ENCODE data around the gene TBX1. TPM values are rescaled to one million over a fixed set of nuclear protein-coding genes. Genes with fewer than 3 reads are reported as not detected.

TBX1 gene
- total and polyA plus RNA-seq, 2 of the 13 experiments (the other 11 are each of a cell fraction or from before 2014, with no cell fraction given): not detected

GRCh38 chr22:19720999-19721329 lies 39.6 kb upstream of the TBX1 start:
- ChIA-PET CTCF (ENCODE audit: low intra/inter-chr PET ratio, low total read pairs) (no interaction called here), POLR2A (no interaction called here)
- Histone ChIP-seq H3K4me1 (ENCODE audit: insufficient read depth, low read length) (peaks cover 37% of the 10 kb centered on the region), H3K36me3 (replicated peaks in 1 of 2; ENCODE audit: control insufficient read depth in 1 of 2, insufficient read depth in 2 of 2, low read length in 2 of 2) (no peaks in the 10 kb centered on the region), H3K4me3 (replicated peaks in 1 of 3; ENCODE audit: insufficient read depth in 1 of 3, low read depth in 2 of 3, low read length in 3 of 3) (no peak overlapping the region), H3K27ac (ENCODE audit: extremely low read length, insufficient read depth, low read length) (no peak overlapping the region), H3K79me2 (ENCODE audit: insufficient read depth, low read length) (no peaks in the 10 kb centered on the region), H3K27me3 (ENCODE audit: control insufficient read depth in 1 of 2, insufficient read depth in 2 of 2, low read length in 2 of 2) (peaks cover 22 to 85% of the 10 kb centered on the region in 2 experiments), H3K4me2 (ENCODE audit: low read depth, low read length) (no peak overlapping the region), H3K9ac (ENCODE audit: insufficient read depth, low read depth, low read length) (no peak overlapping the region), H4K20me1 (ENCODE audit: insufficient read depth, low read length) (peaks cover 8% of the 10 kb centered on the region; the same call in 1 of the 2 replicates), H3K9me3 (ENCODE audit: low read length) (no peaks in the 10 kb centered on the region), H2AFZ (ENCODE audit: low read length) (no peak overlapping the region)
- FAIRE-seq: no peak
- no TSS peak for BruUV-seq (replicated peaks)
- WGBS (ENCODE audit: low lambda C conversion rate): 83% methylated on average over 1 of the region's 2 CpGs
- DNase-seq (ENCODE audit: low spot score): no peak
- intact Hi-C loops (cut with micrococcal nuclease; ENCODE audit: unreplicated experiment): no loop called here
- in situ Hi-C loops (cut with HindIII; ENCODE audit: extremely low pct_ligation_motif_present, low pct_unique_long_range_greater_than_20kb): loop anchor here (5.0 kb wide), 1 partner anchor 44 kb away; no protein-coding TSS in a partner anchor
- no peak for ATAC-seq
- no peak for TF ChIP-seq GATAD2A (CRISPR knock-in tag; IDR thresholded peaks at IDR 0.05)
- no peak for TF ChIP-seq ZNF24 (IDR thresholded peaks at IDR 0.05)
- TF ChIP-seq AGO1 (IDR thresholded peaks at IDR 0.05; ENCODE audit: low read depth, low read length, poor library complexity, severe bottlenecking): no peak
- no peak for TF ChIP-seq ERF (CRISPR knock-in tag; IDR thresholded peaks at IDR 0.05)
- no peak for TF ChIP-seq KDM2A (CRISPR knock-in tag; IDR thresholded peaks at IDR 0.05; ENCODE audit: borderline replicate concordance, low read depth)
- no peak for TF ChIP-seq ZNF510 (CRISPR knock-in tag; IDR thresholded peaks at IDR 0.05; ENCODE audit: low read depth)
- TF ChIP-seq YEATS2 (CRISPR knock-in tag; IDR thresholded peaks at IDR 0.05; ENCODE audit: borderline replicate concordance): no peak
- TF ChIP-seq, protein P1, sequence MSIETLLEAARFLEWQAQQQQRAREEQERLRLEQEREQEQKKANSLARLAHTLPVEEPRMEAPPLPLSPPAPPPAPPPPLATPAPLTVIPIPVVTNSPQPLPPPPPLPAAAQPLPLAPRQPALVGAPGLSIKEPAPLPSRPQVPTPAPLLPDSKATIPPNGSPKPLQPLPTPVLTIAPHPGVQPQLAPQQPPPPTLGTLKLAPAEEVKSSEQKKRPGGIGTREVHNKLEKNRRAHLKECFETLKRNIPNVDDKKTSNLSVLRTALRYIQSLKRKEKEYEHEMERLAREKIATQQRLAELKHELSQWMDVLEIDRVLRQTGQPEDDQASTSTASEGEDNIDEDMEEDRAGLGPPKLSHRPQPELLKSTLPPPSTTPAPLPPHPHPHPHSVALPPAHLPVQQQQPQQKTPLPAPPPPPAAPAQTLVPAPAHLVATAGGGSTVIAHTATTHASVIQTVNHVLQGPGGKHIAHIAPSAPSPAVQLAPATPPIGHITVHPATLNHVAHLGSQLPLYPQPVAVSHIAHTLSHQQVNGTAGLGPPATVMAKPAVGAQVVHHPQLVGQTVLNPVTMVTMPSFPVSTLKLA (IDR thresholded peaks at IDR 0.05): no peak
- TF ChIP-seq REST (IDR thresholded peaks at IDR 0.05; ENCODE audit: borderline replicate concordance in 1 of 2, low read depth in 1 of 2, low read length in 2 of 2): no peak
- TF ChIP-seq, protein P2, sequence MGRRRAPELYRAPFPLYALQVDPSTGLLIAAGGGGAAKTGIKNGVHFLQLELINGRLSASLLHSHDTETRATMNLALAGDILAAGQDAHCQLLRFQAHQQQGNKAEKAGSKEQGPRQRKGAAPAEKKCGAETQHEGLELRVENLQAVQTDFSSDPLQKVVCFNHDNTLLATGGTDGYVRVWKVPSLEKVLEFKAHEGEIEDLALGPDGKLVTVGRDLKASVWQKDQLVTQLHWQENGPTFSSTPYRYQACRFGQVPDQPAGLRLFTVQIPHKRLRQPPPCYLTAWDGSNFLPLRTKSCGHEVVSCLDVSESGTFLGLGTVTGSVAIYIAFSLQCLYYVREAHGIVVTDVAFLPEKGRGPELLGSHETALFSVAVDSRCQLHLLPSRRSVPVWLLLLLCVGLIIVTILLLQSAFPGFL (CRISPR knock-in tag; IDR thresholded peaks at IDR 0.05): no peak
- no peak for TF ChIP-seq CBX2 (IDR thresholded peaks at IDR 0.05; ENCODE audit: low read depth, low read length)
- no peak for TF ChIP-seq CBX2 (CRISPR knock-in tag; IDR thresholded peaks at IDR 0.05; ENCODE audit: low read depth)
- TF ChIP-seq, protein P3, sequence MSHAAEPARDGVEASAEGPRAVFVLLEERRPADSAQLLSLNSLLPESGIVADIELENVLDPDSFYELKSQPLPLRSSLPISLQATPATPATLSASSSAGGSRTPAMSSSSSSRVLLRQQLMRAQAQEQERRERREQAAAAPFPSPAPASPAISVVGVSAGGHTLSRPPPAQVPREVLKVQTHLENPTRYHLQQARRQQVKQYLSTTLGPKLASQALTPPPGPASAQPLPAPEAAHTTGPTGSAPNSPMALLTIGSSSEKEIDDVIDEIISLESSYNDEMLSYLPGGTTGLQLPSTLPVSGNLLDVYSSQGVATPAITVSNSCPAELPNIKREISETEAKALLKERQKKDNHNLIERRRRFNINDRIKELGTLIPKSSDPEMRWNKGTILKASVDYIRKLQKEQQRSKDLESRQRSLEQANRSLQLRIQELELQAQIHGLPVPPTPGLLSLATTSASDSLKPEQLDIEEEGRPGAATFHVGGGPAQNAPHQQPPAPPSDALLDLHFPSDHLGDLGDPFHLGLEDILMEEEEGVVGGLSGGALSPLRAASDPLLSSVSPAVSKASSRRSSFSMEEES (CRISPR knock-in tag; IDR thresholded peaks at IDR 0.05): no peak
- TF ChIP-seq ZHX1 (CRISPR knock-in tag; IDR thresholded peaks at IDR 0.05; ENCODE audit: low read depth): no peak
- no peak for TF ChIP-seq GATA4 (IDR thresholded peaks at IDR 0.05; ENCODE audit: borderline replicate concordance, low read depth)
